Activated naive CD4-positive, alpha-beta T cell treated with anti-CD3 and anti-CD28 coated beads, Interleukin-2, amount 10 ng/mL, durations not matched to agents 7 days and 5 days (primary cell): ENCODE data around the gene CD79A.

Source experiments
- CTCF ChIA-PET: fragments of 350-600 bp; sonication (Branson Sonifier 250); formaldehyde crosslinking; loops from one replicate; lab custom pipeline; 2021; ENCODE audit warnings: antibody characterized with exemption; lab: Charles Lee
- DNase-seq: peaks from one replicate; pipeline ENCODE4 v3.0.0-alpha.2; 2020
- H3K27ac Mint-ChIP-seq: one replicate; pipeline ENCODE4 v1.8.0; 2021; ENCODE audit warnings: mild to moderate bottlenecking, moderate library complexity, mixed read lengths
- H3K27me3 Mint-ChIP-seq: one replicate; pipeline ENCODE4 v1.8.0; 2021; ENCODE audit warnings: mild to moderate bottlenecking, mixed read lengths
- H3K36me3 Mint-ChIP-seq: one replicate; pipeline ENCODE4 v1.8.0; 2021; ENCODE audit warnings: mixed read lengths
- H3K4me1 Mint-ChIP-seq: one replicate; pipeline ENCODE4 v1.8.0; 2021; ENCODE audit warnings: mixed read lengths
- H3K4me3 Mint-ChIP-seq: one replicate; pipeline ENCODE4 v1.8.0; 2021; ENCODE audit warnings: mild to moderate bottlenecking, moderate library complexity, mixed read lengths
- H3K9me3 Mint-ChIP-seq: one replicate; pipeline ENCODE4 v1.8.0; 2021; ENCODE audit warnings: mixed read lengths

Gene CD79A

DNA sequence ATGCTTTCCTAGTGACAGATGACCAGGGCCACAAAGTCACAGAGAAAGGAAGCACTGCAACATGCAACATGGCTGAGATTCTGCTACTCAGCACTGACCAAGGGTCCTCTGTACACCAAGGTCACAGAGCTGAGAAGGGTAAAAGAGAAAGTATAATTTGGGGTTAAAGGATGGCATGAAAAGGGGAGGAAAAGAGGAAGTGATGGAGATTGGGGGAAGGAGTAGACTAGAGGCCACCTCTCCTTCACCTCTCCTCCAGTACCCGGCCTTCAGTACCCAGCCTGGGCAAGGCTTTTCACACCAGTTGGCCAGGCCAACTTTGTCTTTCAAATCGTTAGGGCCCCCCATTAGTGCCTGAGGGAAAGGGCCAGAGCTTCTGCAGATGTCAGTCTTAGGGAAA is 23.3 kb upstream of the CD79A start:
- H3K4me1 Mint-ChIP-seq, result no peaks in the 10 kb centered on the region
- H3K4me3 Mint-ChIP-seq, result no peak overlapping the region
- H3K9me3 Mint-ChIP-seq, result no peaks in the 10 kb centered on the region
- DNase-seq, result no peak
- CTCF ChIA-PET, result interaction anchor here (0.7 kb wide), 1 partner anchor 81 kb away, joined by 3 read pairs; no protein-coding TSS in a partner anchor
- no peak overlapping the region for H3K27ac Mint-ChIP-seq
- H3K36me3 Mint-ChIP-seq, result no peaks in the 10 kb centered on the region
- peaks cover 51% of the 10 kb centered on the region for H3K27me3 Mint-ChIP-seq

DNA sequence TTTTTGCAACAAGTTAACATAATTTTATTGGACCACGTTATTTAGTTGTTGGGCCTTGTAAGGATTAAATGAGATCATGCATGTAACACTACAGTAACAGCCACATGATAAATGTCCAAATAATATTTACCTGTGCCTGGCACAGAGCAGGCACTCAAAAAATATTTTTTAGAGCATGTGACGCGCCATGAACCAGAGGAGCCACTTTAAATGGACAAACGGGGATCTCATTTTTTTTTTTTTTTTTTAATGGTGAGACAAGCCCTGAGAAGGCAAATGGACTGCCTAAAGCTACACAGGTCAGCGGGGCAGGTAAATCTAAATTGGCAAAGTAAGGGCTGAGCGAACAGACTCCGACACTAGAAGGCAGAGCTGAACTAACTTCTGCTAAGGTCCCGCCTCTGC is 17.9 kb upstream of the CD79A start:
- peak overlapping the region; percentile 82 for H3K4me3 Mint-ChIP-seq
- no peaks in the 10 kb centered on the region for H3K9me3 Mint-ChIP-seq
- CTCF ChIA-PET, result interaction anchor here (1.2 to 3.9 kb wide), 8 partner anchors 10 to 190 kb away, joined by 3 to 37 read pairs (median 6); partner anchors contain the start of gene RABAC1
- H3K27ac Mint-ChIP-seq, result peak overlapping the region; percentile 92
- DNase-seq, result no peak
- H3K4me1 Mint-ChIP-seq, result peaks cover 39% of the 10 kb centered on the region
- peaks cover 34% of the 10 kb centered on the region for H3K36me3 Mint-ChIP-seq
- H3K27me3 Mint-ChIP-seq, result peaks cover 10% of the 10 kb centered on the region

DNA sequence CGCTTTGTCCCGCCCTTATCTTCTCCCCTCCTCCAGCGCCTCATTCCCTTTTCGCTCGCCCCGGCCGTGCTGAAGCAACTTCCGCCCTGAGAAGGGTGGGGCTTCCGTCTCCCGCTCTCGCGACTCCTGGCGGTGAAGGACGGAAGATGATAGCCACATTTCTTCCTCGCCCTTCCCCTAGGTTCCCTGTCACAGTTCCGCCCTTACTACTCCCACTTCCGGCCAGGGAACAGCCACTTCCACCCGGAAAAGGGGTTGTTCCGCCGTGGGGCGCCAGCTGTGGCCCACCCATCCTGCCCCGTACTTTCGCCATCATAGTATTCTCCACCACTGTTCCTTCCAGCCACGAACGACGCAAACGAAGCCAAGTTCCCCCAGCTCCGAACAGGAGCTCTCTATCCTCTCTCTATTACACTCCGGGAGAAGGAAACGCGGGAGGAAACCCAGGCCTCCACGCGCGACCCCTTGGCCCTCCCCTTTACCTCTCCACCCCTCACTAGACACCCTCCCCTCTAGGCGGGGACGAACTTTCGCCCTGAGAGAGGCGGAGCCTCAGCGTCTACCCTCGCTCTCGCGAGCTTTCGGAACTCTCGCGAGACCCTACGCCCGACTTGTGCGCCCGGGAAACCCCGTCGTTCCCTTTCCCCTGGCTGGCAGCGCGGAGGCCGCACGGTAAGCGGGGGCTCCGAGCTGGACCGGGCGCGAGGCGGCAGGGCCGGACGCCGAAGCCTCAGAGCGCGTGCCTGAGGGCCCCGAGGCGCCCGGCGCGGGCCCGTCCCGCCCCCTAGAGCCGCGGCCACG is 17.3 kb upstream of the CD79A start, which contains the start of gene RPS19:
TSS of gene RPS19 (plus strand) at position 638 of the 801 bp plus-strand sequence. CDS start 520 bp downstream, outside the sequence.
- peaks cover 4% of the 10 kb centered on the region for H3K27me3 Mint-ChIP-seq
- CTCF ChIA-PET, result interaction anchor here (0.8 to 3.9 kb wide), 9 partner anchors 11 to 190 kb away, joined by 3 to 37 read pairs (median 5); partner anchors contain the start of gene RABAC1
- peak within 1 kb of the TSS; percentile 92 for H3K27ac Mint-ChIP-seq
- H3K4me3 Mint-ChIP-seq, result peak within 1 kb of the TSS; percentile 82
- DNase-seq, result peak; percentile 98
- H3K4me1 Mint-ChIP-seq, result peaks cover 46% of the 10 kb centered on the region
- peaks cover 40% of the 10 kb centered on the region for H3K36me3 Mint-ChIP-seq
- no peaks in the 10 kb centered on the region for H3K9me3 Mint-ChIP-seq

DNA sequence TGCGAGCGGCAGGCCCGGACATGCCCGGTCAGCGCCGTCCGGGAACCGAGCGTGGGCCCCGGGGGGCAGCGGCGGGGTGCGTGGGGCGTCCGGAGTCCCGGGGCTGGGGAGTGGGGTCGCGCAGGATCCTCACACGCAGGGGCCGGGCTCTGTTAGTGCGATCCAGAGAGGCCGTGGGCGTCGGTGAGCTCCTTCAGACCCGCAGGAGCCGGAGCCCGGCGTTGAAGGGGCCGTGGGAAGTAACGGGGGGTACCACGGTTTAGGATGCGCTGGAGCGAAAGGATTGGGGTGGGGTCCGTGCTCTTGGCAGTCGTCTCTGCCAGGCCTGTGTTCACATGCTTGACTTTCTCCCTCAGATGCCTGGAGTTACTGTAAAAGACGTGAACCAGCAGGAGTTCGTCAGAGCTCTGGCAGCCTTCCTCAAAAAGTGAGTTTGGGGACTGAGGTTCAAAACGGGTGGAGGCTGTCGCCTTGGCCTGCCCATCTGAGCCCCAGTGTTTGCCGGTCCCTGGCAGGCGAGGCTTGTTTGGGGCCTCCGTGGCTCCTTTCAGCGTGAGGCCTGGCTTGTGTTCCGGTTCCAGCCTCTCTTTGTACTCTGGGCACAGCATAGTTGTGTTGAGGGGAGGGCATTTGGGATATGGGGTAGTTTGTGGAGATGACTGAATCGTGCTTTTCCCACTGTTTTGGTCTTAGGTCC is 16.5 kb upstream of the CD79A start:
- Mint-ChIP-seq H3K4me1 (peaks cover 50% of the 10 kb centered on the region), H3K9me3 (no peaks in the 10 kb centered on the region), H3K4me3 (peak overlapping the region; percentile 82), H3K36me3 (peaks cover 43% of the 10 kb centered on the region), H3K27me3 (no peaks in the 10 kb centered on the region), H3K27ac (peak overlapping the region; percentile 88)
- peak; percentile 47 for DNase-seq
- CTCF ChIA-PET, result interaction anchor here (0.8 to 3.9 kb wide), 8 partner anchors 11 to 189 kb away, joined by 3 to 37 read pairs (median 4); partner anchors contain the start of gene RABAC1

DNA sequence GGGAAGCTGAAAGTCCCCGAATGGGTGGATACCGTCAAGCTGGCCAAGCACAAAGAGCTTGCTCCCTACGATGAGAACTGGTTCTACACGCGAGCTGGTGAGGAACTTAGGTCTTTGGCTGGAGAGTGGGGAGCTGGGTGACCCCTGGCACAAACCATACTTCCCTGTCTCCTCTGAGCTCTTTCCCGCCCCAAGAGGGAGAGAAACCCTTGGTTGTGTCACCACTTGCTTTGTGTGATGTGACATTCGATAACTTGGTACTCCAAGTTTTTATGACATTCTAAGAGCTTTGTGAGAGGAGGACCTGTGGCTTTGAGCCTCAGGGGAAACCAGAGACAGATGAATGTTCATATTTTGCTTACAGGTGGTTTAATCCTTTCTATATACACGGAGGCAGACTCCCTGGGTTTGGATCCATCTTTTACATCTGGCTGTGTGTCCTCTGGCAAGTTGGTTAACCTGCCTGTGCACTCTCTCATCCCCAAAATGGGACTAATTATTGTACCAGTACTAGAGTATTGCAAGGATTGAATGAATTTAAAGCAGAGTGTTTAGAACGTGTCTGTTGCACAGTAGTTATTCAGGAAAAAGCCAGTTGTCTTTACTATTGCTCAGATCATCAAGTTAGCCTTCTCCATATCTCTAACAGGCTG is 15.8 kb upstream of the CD79A start:
- peaks cover 46% of the 10 kb centered on the region for H3K36me3 Mint-ChIP-seq
- peaks cover 54% of the 10 kb centered on the region for H3K4me1 Mint-ChIP-seq
- no peaks in the 10 kb centered on the region for H3K27me3 Mint-ChIP-seq
- H3K27ac Mint-ChIP-seq, result peak overlapping the region; percentile 88
- no peak for DNase-seq
- peak overlapping the region; percentile 82 for H3K4me3 Mint-ChIP-seq
- CTCF ChIA-PET, result interaction anchor here (1.0 to 3.9 kb wide), 3 partner anchors 11 to 97 kb away, joined by 3 to 37 read pairs (median 19); partner anchors contain the start of gene RABAC1
- H3K9me3 Mint-ChIP-seq, result no peaks in the 10 kb centered on the region

DNA sequence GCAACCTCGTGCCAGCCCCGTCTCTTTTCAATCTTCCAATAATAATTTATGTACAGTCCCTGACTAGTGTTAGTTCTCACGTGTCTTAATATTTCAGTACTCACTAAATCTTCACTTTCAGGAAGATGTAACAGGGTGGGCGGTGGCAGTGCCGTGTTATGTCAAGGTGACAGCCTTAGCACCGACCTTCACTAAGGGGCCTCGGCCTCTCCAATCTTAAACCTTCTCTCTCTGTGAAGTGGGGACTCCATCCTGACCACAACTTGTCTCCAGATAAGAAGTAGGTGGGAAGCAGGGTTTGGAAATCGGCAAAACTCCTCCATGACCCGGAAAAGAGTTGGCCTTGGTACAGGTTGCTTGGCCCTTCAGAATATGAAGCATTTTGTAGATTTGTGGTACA is 15.2 kb upstream of the CD79A start:
- H3K36me3 Mint-ChIP-seq, result peaks cover 48% of the 10 kb centered on the region
- H3K27me3 Mint-ChIP-seq, result no peaks in the 10 kb centered on the region
- peak overlapping the region; percentile 88 for H3K27ac Mint-ChIP-seq
- peaks cover 58% of the 10 kb centered on the region for H3K4me1 Mint-ChIP-seq
- H3K9me3 Mint-ChIP-seq, result no peaks in the 10 kb centered on the region
- H3K4me3 Mint-ChIP-seq, result peak overlapping the region; percentile 82
- CTCF ChIA-PET, result interaction anchor here (3.0 kb wide), 1 partner anchor 11 kb away, joined by 18 read pairs; no protein-coding TSS in a partner anchor
- no peak for DNase-seq

DNA sequence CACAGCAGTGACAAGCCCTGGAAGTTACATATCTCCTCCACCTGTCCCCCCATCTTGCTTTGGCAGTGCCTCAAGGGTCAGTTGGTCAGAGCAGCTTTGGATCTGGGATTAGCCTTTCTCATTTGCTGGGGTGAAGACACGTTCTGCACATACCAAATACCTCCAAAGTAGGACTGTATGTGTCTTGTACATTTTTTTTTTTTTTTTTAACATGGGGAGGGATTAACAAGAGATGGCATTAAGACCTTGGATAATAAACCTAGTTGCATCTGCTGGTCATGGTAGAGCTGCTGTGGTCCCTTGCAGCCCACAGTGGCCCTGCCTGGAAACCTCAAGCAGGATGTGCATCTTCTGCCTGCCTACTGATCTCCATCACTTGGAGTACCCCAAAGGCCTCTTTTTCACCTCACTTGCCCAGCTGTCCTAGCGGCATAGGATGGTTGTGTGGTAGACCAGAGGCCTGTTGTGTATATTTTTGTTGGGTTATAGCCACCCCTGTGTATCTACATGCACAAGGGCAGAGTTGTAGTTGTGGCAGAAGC is 14.6 kb upstream of the CD79A start:
- no peaks in the 10 kb centered on the region for H3K9me3 Mint-ChIP-seq
- no peaks in the 10 kb centered on the region for H3K27me3 Mint-ChIP-seq
- H3K36me3 Mint-ChIP-seq, result peaks cover 48% of the 10 kb centered on the region
- CTCF ChIA-PET, result interaction anchor here (3.0 kb wide), 1 partner anchor 10 kb away, joined by 18 read pairs; no protein-coding TSS in a partner anchor
- peak overlapping the region; percentile 56 for H3K27ac Mint-ChIP-seq
- peaks cover 60% of the 10 kb centered on the region for H3K4me1 Mint-ChIP-seq
- peak overlapping the region; percentile 82 for H3K4me3 Mint-ChIP-seq
- no peak for DNase-seq

DNA sequence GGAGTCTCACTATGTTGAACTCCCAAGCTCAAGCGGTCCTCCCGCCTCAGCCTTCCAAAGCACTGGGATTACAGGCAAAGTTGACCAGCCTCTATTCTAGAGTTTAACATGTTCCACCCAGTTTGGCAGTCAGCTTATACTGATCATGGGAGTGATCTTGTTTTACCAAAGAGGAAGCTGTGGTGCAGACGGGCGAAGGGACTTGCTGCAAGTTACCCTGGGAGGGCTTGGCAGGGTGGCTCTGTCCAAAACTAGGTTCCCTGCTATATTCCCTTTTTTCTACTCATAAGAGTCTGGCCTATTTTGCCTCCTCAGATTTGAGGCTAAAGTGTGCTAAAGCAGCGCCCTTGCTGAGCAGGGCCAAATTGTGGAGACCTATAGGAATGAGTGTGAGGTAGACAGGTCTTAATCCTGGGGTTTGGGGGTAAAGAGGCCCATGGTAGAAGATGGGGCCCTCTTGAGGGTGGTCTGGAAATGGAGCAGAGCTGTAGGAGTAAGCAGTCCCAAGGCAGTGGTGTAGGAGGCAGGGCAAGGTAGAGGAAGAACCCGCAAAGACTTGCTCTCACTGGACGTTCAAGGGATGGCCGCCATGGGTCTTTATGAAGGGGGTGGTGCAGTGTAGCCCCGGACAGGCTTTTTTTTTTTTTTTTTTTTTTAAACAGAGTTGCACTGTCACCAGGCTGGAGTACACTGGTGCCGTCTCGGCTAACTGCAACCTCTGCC is 13.7 kb upstream of the CD79A start:
- Mint-ChIP-seq H3K9me3 (no peaks in the 10 kb centered on the region), H3K27ac (peak overlapping the region; percentile 56), H3K4me3 (peak overlapping the region; percentile 14), H3K27me3 (no peaks in the 10 kb centered on the region), H3K4me1 (peaks cover 69% of the 10 kb centered on the region), H3K36me3 (peaks cover 56% of the 10 kb centered on the region)
- DNase-seq, result no peak
- CTCF ChIA-PET, result interaction anchor here (1.1 to 3.0 kb wide), 2 partner anchors 9 to 71 kb away, joined by 3 to 18 read pairs; no protein-coding TSS in a partner anchor

DNA sequence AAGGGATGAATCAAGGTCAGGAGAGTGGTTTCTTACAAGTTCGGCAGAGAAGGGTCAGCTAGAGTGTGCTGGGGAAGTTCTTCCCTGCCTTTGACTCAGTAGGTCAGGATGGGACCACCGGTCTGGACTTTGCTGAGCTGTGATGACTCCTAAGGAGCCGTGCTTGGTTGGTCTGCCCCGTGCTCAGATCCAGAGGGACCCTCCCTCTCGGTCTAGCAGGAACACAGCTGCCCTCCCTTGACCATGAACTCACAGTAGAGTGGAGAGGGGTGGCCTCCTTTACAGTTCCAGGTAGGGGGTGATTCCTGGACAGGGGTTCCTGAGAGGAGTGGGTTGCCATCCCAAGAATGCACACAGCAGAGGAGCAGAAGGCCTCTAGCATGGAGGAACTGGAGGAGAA is 12.7 kb upstream of the CD79A start:
- peaks cover 73% of the 10 kb centered on the region for H3K4me1 Mint-ChIP-seq
- no peaks in the 10 kb centered on the region for H3K27me3 Mint-ChIP-seq
- CTCF ChIA-PET, result interaction anchor here (1.1 to 3.0 kb wide), 4 partner anchors 8 to 87 kb away, joined by 3 to 18 read pairs (median 4); no protein-coding TSS in a partner anchor
- no peak for DNase-seq
- no peaks in the 10 kb centered on the region for H3K9me3 Mint-ChIP-seq
- H3K27ac Mint-ChIP-seq, result peak overlapping the region; percentile 71
- H3K36me3 Mint-ChIP-seq, result peaks cover 63% of the 10 kb centered on the region
- no peak overlapping the region for H3K4me3 Mint-ChIP-seq

DNA sequence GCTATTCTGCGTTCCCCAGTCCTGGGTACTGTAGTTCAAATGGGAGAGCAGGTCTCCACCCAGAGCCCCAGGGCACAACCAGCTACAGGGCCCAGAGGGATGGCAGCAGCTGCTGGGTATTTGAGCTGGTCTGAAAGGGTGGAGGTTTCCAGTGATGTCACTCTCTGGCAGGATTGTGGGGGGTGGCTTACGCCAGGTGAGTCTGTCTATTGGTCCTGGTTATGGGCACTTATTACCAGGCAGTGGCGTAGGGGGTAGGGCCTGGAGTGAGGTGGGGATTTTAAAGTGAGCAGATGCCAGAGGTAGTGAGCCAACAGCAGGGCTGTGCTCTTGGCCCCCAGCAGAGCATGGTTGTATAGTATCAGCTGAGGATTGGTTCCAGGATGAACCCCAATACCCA is 10.8 kb upstream of the CD79A start:
- peaks cover 71% of the 10 kb centered on the region for H3K36me3 Mint-ChIP-seq
- no peaks in the 10 kb centered on the region for H3K27me3 Mint-ChIP-seq
- peak overlapping the region; percentile 70 for H3K27ac Mint-ChIP-seq
- no peaks in the 10 kb centered on the region for H3K9me3 Mint-ChIP-seq
- CTCF ChIA-PET, result no interaction called here
- peaks cover 85% of the 10 kb centered on the region for H3K4me1 Mint-ChIP-seq
- no peak overlapping the region for H3K4me3 Mint-ChIP-seq
- DNase-seq, result no peak

DNA sequence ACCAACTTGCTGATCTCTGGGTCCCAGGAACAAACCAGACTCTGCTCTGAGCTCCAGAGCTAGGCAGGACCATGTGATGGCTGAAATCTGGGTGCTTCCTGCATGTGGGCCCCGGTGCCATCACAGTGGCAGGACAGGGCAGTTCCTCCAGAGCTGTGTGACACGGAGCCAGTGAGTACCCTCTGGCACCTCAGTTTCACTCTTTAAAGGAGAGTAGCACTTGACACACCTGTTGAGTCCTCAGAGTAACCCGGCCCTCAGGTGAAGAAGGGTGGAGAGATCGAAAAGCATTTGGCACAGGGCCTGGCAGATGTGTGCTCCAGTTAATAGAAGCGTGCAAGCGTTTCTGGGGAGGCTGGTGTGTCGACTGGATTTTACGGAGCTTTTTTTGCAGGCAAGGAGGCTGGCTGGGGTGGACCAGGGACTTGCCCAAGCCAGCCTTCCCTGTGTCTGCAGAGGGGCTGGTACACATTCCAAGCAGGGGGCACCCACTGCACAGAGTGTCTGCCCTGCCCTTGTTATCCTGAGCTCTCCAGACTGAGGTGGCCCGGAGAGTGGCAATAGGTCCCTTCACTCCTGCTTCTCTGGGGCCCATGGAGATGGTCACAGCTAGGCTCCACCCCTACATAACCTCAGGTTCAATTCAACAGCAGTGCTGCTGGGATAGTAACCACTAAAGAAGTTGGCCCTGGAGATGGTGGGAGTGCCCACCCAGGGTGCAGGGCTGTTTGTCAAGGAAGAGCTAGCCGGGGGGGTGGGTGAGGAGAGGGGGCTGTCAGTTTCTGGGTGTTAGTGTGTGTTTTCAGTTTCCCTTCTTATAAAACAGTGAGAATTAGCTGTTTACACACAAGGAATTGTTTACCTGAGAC is 8.7 kb upstream of the CD79A start:
- CTCF ChIA-PET, result interaction anchor here (0.8 to 1.4 kb wide), 2 partner anchors 18 to 83 kb away, joined by 3 to 4 read pairs; no protein-coding TSS in a partner anchor
- peaks cover 85% of the 10 kb centered on the region for H3K4me1 Mint-ChIP-seq
- H3K36me3 Mint-ChIP-seq, result peaks cover 65% of the 10 kb centered on the region
- H3K9me3 Mint-ChIP-seq, result no peaks in the 10 kb centered on the region
- H3K27me3 Mint-ChIP-seq, result no peaks in the 10 kb centered on the region
- no peak for DNase-seq
- peak overlapping the region; percentile 2 for H3K4me3 Mint-ChIP-seq
- H3K27ac Mint-ChIP-seq, result peak overlapping the region; percentile 89

DNA sequence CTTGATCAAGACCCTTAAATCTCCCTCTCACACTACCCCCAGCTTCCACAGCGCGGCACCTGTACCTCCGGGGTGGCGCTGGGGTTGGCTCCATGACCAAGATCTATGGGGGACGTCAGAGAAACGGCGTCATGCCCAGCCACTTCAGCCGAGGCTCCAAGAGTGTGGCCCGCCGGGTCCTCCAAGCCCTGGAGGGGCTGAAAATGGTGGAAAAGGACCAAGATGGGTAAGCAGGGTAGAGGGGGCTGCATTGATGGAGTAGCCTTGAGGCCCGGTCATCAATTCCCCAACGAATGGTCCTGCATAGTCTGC is 8.1 kb upstream of the CD79A start:
- H3K27me3 Mint-ChIP-seq, result no peaks in the 10 kb centered on the region
- DNase-seq, result no peak
- CTCF ChIA-PET, result interaction anchor here (0.8 to 2.2 kb wide), 2 partner anchors 19 to 83 kb away, joined by 4 read pairs; no protein-coding TSS in a partner anchor
- H3K4me1 Mint-ChIP-seq, result peaks cover 87% of the 10 kb centered on the region
- peak overlapping the region; percentile 89 for H3K27ac Mint-ChIP-seq
- H3K36me3 Mint-ChIP-seq, result peaks cover 62% of the 10 kb centered on the region
- H3K9me3 Mint-ChIP-seq, result no peaks in the 10 kb centered on the region
- no peak overlapping the region for H3K4me3 Mint-ChIP-seq
